ENCODE measurements around the gene P3H2.

DNA sequence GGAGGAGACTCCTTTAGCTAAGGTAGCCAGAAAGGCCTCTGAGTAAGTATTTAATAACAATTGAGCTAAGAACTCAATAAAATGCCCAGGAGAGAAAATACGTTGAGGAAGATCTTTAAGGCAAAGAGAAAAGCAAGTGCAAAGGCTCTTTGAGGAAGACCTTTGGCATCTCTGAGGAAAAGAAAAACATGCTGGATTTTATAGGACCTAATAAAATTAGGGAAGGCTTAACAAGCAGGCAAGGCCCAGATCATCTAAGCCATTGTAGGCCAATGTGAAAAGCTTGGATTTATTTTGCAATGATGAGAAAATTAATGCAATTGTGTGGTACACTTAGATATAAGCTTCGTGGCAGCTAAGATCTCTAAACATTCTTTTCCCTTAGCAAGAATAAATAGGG is 75.7 kb downstream of the P3H2 start:
- no peak for TF ChIP-seq CTCF (IDR thresholded peaks at IDR 0.05)
- TF ChIP-seq ZFX (IDR thresholded peaks at IDR 0.05; ENCODE audit: borderline replicate concordance), result no peak

Measured in 22Rv1 (cell line).